ENCODE data around the gene AAK1.
"Not testable (repeated sequence)": the region's sequence is repeated elsewhere in the genome, so short reads cannot be mapped to it uniquely, and the experiment has no call there.

Gene AAK1

GRCh38 chr2:69624131-69624530 lies 19.4 kb downstream of the AAK1 start:
- DNase-seq: no peak

GRCh38 chr2:69623236-69623635 lies 20.3 kb downstream of the AAK1 start:
- no peak for DNase-seq

- DNase-seq: not testable (repeated sequence)
These were observed 20.7 kb downstream of the AAK1 start for GRCh38 chr2:69622805-69623204.

- DNase-seq: not testable (repeated sequence)
These were observed 21.5 kb downstream of the AAK1 start for GRCh38 chr2:69622017-69622540.

DNA sequence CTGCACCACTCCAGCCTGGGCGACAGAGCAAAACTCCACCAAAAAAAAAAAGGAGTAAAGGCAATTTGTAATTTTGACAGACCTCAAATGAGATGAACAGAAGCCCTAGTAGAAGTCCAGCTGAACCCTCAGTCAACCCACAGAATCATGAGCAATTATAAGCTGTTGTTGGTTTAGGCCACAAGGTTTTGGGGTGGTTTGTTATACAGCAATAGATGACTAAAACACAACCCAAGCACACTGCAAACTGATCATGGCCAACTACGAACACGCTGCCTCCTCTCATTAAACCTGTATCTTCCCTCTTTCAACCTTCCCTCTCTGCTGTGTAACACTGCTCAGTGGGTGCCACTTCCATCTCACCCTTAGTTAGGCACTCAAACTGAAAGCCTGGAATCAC lies 22.1 kb downstream of the AAK1 start:
- DNase-seq: no peak

GRCh38 chr2:69620870-69621269 lies 22.7 kb downstream of the AAK1 start:
- no peak for DNase-seq

DNA sequence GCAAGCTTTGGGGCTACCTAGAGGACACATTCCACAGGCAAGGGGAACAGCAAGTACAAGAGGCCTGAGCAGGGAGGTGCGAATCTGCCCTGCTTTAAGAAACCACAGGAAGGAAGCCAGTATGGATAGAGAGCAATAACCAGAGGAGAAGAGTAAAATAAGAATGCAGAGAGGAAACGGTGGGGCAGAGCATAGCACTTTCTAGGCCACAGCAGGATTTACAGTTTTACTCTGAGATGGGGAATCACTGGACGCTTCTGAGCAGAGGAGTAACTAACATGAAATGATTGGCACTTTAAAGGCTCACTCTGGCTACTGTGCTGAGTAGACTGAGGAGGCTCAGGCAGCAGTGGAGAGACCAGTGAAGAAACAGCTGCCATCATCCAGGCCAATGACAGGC lies 23.8 kb downstream of the AAK1 start:
- no peak for DNase-seq

DNA sequence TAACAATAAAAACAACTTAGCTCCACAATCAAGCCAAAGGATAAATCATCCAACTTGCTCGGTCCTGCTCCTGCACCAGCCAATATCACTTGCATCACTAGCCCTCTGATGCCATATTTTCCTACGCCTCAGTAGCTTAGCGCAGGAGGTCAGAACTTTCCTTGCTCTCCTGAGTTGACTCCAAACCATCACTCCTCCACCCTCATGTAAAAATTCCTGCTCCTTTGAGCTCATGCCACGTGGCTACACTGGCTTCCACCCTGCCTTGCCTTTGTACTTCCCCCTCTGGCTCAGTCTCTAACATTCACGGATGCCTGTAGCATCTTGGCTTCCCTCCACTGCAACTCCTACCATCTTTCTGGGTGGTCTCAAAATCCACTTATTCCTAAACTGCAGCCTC lies 25.2 kb downstream of the AAK1 start:
- DNase-seq: no peak

GRCh38 chr2:69617744-69618143 lies 25.8 kb downstream of the AAK1 start:
- no peak for DNase-seq

- DNase-seq: no peak
These were observed 26.8 kb downstream of the AAK1 start for GRCh38 chr2:69616755-69617154.

DNA sequence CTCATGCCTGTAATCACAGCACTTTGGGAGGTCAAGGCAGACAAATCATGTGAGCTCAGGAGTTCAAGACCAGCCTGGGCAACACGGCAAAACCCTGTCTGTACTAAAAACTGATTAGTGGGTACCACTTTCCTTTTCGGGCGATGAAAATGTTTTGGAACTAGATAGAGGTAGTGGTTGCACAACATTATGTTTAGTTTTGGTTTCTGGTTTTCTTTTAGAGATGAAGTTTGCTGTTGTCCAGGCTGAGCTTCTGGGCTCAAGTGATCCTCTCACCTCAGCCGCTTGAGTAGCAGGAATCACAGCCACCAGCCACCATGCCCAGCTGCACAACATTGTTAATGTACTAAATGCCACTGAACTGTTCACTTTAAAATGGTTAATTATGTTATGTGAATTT lies 27.6 kb downstream of the AAK1 start:
- DNase-seq: no peak

GRCh38 chr2:69615078-69615625 lies 28.4 kb downstream of the AAK1 start:
- no peak for DNase-seq

DNA sequence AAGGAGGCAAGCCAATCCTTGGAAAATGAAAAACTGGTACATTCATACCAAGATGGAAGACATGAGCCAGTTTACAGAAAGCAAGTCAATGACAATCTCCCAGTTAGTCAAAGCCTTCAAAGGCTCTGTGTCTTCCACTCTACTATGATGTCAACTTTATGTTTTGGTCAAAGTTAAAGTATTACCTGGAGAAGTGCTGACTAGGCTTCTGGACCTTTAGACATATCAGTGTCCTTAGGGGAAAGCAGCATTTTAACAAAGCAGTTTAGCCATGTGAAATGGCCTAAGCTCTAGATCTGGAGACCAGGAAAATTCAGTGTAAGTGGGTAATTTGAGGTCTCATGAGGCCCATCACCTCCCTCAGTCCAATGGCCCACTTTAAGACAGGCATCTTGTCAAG lies 30.8 kb downstream of the AAK1 start:
- no peak for DNase-seq

DNA sequence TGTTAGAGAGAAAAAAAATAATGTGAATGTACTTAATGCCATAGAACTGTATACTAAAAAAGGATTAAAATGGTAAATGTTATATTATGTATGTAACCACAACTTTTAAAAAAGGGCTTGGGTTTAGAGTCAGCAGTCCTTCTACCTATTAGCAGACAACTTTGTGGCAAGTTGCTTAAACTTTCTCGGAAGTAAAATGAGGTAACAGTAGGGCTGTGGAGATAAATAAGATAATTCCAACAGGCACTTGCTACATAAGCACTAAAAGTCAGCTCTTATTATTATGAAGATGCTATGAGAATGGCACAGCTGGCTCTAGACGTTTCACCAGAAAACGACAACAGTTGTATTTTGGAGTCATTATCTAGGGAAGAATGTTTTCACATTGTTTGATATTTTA lies 31.3 kb downstream of the AAK1 start:
- DNase-seq: no peak

DNA sequence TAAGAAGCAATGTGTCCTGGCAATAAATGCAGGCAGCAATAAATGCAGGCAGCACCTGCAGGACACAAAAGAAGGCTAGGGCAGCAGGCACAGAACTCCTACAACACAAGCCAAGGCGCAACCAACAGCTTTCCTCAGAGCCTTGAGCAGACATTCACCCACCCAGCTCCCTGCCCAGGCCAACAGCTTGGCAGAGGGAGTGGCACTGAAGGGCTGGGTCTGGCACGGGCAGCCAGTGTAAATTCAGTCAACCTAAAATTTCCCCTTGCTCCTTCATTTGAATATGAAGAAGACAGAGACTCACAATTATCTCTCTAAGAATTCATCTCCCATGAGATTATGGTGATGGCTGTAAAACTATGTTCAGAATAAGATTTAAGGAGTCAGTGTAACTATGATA lies 35.4 kb downstream of the AAK1 start:
- DNase-seq: no peak

GRCh38 chr2:69606771-69607170 lies 36.8 kb downstream of the AAK1 start:
- DNase-seq: not testable (repeated sequence)

DNA sequence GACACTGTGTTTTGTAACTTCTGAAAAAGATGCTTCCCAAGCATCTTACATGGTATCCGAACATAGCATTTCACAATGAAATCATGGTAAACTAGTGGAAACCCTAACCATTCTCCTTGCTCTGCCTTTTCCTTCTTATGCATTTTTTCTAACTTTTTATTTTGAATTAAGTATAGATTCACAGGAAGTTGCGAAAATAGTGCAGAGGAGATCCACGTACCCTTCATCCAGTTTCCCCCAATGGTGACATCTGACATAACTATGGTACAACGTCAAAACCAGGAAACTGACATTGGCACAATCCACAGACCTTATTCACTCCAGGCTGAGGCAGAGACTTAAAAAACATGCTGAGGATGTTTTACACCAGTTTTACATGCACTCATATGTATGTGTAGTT lies 38.3 kb downstream of the AAK1 start:
- DNase-seq: no peak

- DNase-seq: no peak
These were observed 38.7 kb downstream of the AAK1 start for GRCh38 chr2:69604836-69605235.

GRCh38 chr2:69604026-69604678 lies 39.4 kb downstream of the AAK1 start:
- no peak for DNase-seq

DNA sequence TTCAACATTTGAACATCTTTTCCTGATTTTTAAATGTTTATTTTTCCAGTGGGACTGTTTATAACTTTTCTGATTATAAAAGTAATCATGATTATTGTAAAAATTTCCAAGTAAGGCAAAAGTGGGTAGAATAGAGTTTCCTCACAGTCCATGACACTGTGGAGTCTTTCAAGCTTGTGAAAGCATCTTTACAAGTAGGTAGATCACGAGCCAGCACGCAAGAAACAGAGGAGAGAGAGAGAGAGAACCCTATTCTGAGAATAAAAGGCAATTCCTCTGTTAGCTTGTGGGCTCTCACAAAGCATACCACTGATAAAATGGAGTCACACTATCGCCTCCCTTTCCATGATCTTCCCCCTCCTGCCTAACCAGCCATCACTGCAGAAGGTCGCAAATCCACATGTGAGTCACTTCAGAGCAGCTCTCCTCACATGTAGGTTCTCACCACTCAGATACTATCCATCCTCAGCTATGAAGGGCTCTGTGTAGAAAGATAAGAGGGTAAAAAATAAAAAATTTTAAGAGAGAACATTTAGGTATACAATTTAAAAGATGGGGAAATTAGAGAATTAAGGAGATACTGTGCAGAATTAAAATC lies 40.3 kb downstream of the AAK1 start:
- no peak for DNase-seq

GRCh38 chr2:69601179-69601612 lies 42.3 kb downstream of the AAK1 start:
- no peak for DNase-seq

GRCh38 chr2:69600425-69600824 lies 43.1 kb downstream of the AAK1 start:
- no peak for DNase-seq

DNA sequence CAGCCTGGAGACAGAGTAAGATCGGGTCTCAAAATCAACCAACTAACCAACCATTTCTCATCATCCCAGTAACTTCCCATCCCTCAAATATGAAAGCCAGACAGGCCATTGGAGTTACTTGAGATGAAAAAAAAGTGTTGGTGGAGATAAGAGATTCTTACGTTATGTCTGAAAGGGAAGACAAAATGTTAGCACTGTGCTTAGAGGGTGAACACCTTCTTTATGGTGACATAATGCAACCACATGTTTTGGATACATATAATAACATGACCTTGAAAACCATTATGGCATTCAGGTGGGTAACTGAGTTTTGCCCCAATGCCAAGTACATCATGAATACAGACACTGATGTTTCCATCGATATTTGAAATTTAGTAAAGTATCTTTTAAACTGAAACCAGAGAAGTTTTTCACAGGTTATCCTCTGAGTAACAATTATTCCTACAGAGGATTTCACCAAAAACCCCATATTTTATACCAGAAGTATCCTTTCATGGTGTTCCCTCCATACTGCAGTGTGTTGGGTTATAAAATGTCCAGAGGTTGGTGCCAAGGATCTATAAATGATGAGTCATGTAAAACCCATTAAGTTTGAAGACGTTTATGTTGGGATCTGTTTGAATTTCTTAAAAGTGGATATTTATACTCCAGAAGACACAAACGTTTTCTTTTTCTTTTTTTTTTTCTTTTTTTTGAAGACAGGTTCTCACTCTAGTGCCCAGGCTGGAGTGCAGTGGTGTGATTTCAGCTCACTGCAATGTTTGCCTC lies 45.5 kb downstream of the AAK1 start:
- DNase-seq: no peak

GRCh38 chr2:69597105-69597504 lies 46.4 kb downstream of the AAK1 start:
- DNase-seq: no peak

Data from activated CD4-positive, CD25-positive, alpha-beta regulatory T cell treated with anti-CD3 and anti-CD28 coated beads, Interleukin-2, amount 50 U/mL, for 72 hours (primary cell).